ENCODE results near the gene PPARD. TPM values are rescaled to one million over a fixed set of nuclear protein-coding genes. Genes with fewer than 3 reads are reported as not detected.

PPARD gene
- total and polyA plus RNA-seq, 2 of the 13 experiments (the other 11 are each of a cell fraction or from before 2014, with no cell fraction given): 6.1 to 13.3 TPM

DNA sequence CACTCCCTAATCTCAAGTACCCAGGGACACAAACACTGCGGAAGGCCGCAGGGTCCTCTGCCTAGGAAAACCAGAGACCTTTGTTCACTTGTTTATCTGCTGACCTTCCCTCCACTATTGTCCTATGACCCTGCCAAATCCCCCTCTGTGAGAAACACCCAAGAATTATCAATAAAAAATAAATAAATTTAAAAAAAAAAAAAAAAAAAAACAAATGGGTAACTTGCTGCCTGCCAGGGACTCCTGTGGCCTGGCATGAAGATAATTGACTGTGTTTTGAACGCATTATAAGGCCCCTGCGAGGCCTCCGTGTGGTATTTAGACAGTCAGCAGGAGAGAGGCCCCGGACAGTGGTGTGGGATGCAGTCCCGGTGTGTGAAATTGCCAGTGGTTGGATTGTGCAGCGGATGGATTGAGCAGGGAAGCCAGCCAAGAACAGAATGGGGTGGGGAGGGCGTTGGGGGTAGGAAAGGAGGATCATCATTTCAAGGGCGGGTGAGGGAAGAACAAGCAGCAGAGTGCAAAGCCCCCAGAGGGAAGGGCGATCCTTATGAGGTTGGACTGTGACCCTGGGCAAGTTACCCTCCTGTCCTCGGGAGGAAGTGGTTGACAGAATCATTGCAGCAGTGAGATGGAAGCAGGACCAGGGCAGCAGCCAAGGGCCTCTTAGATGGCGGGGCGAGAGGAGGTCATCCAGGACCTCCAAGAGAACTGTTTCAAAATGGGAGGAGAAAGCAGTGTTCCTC, 43.3 kb downstream of the PPARD start (continued):
- TF ChIP-seq SUZ12 (IDR thresholded peaks at IDR 0.05; ENCODE audit: low read depth, low read length): no peak
- TF ChIP-seq GLI4 (CRISPR knock-in tag; IDR thresholded peaks at IDR 0.05; ENCODE audit: borderline replicate concordance): no peak
- TF ChIP-seq, protein P1, sequence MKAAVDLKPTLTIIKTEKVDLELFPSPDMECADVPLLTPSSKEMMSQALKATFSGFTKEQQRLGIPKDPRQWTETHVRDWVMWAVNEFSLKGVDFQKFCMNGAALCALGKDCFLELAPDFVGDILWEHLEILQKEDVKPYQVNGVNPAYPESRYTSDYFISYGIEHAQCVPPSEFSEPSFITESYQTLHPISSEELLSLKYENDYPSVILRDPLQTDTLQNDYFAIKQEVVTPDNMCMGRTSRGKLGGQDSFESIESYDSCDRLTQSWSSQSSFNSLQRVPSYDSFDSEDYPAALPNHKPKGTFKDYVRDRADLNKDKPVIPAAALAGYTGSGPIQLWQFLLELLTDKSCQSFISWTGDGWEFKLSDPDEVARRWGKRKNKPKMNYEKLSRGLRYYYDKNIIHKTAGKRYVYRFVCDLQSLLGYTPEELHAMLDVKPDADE (CRISPR knock-in tag; IDR thresholded peaks at IDR 0.05): no peak
- TF ChIP-seq FOXK1 (CRISPR knock-in tag; IDR thresholded peaks at IDR 0.05; ENCODE audit: borderline replicate concordance, low read depth): no peak
- TF ChIP-seq, protein P2, sequence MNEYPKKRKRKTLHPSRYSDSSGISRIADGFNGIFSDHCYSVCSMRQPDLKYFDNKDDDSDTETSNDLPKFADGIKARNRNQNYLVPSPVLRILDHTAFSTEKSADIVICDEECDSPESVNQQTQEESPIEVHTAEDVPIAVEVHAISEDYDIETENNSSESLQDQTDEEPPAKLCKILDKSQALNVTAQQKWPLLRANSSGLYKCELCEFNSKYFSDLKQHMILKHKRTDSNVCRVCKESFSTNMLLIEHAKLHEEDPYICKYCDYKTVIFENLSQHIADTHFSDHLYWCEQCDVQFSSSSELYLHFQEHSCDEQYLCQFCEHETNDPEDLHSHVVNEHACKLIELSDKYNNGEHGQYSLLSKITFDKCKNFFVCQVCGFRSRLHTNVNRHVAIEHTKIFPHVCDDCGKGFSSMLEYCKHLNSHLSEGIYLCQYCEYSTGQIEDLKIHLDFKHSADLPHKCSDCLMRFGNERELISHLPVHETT (CRISPR knock-in tag; conservative IDR thresholded peaks at IDR 0.05): no peak
- TF ChIP-seq NFE2L2 (IDR thresholded peaks at IDR 0.05; ENCODE audit: low read length): no peak
- TF ChIP-seq, protein P3, sequence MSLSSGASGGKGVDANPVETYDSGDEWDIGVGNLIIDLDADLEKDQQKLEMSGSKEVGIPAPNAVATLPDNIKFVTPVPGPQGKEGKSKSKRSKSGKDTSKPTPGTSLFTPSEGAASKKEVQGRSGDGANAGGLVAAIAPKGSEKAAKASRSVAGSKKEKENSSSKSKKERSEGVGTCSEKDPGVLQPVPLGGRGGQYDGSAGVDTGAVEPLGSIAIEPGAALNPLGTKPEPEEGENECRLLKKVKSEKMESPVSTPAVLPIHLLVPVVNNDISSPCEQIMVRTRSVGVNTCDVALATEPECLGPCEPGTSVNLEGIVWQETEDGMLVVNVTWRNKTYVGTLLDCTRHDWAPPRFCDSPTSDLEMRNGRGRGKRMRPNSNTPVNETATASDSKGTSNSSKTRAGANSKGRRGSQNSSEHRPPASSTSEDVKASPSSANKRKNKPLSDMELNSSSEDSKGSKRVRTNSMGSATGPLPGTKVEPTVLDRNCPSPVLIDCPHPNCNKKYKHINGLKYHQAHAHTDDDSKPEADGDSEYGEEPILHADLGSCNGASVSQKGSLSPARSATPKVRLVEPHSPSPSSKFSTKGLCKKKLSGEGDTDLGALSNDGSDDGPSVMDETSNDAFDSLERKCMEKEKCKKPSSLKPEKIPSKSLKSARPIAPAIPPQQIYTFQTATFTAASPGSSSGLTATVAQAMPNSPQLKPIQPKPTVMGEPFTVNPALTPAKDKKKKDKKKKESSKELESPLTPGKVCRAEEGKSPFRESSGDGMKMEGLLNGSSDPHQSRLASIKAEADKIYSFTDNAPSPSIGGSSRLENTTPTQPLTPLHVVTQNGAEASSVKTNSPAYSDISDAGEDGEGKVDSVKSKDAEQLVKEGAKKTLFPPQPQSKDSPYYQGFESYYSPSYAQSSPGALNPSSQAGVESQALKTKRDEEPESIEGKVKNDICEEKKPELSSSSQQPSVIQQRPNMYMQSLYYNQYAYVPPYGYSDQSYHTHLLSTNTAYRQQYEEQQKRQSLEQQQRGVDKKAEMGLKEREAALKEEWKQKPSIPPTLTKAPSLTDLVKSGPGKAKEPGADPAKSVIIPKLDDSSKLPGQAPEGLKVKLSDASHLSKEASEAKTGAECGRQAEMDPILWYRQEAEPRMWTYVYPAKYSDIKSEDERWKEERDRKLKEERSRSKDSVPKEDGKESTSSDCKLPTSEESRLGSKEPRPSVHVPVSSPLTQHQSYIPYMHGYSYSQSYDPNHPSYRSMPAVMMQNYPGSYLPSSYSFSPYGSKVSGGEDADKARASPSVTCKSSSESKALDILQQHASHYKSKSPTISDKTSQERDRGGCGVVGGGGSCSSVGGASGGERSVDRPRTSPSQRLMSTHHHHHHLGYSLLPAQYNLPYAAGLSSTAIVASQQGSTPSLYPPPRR (CRISPR knock-in tag; IDR thresholded peaks at IDR 0.05; ENCODE audit: borderline replicate concordance): peak; percentile 59; the same call in 1 of the 2 replicates
- TF ChIP-seq, protein P4, sequence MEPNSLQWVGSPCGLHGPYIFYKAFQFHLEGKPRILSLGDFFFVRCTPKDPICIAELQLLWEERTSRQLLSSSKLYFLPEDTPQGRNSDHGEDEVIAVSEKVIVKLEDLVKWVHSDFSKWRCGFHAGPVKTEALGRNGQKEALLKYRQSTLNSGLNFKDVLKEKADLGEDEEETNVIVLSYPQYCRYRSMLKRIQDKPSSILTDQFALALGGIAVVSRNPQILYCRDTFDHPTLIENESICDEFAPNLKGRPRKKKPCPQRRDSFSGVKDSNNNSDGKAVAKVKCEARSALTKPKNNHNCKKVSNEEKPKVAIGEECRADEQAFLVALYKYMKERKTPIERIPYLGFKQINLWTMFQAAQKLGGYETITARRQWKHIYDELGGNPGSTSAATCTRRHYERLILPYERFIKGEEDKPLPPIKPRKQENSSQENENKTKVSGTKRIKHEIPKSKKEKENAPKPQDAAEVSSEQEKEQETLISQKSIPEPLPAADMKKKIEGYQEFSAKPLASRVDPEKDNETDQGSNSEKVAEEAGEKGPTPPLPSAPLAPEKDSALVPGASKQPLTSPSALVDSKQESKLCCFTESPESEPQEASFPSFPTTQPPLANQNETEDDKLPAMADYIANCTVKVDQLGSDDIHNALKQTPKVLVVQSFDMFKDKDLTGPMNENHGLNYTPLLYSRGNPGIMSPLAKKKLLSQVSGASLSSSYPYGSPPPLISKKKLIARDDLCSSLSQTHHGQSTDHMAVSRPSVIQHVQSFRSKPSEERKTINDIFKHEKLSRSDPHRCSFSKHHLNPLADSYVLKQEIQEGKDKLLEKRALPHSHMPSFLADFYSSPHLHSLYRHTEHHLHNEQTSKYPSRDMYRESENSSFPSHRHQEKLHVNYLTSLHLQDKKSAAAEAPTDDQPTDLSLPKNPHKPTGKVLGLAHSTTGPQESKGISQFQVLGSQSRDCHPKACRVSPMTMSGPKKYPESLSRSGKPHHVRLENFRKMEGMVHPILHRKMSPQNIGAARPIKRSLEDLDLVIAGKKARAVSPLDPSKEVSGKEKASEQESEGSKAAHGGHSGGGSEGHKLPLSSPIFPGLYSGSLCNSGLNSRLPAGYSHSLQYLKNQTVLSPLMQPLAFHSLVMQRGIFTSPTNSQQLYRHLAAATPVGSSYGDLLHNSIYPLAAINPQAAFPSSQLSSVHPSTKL (CRISPR knock-in tag; IDR thresholded peaks at IDR 0.05): peak; percentile 42
- TF ChIP-seq HNRNPK (IDR thresholded peaks at IDR 0.05; ENCODE audit: low read depth, low read length, poor library complexity, severe bottlenecking): no peak
- 0 out of 2 replicates have a peak, but pooled peaks have one; percentile 11 for TF ChIP-seq LCORL (IDR thresholded peaks at IDR 0.05)
- no peak for TF ChIP-seq LCORL (CRISPR knock-in tag; IDR thresholded peaks at IDR 0.05)
- TF ChIP-seq RAD51 (IDR thresholded peaks at IDR 0.05; ENCODE audit: borderline replicate concordance): no peak
- TF ChIP-seq, protein P5, sequence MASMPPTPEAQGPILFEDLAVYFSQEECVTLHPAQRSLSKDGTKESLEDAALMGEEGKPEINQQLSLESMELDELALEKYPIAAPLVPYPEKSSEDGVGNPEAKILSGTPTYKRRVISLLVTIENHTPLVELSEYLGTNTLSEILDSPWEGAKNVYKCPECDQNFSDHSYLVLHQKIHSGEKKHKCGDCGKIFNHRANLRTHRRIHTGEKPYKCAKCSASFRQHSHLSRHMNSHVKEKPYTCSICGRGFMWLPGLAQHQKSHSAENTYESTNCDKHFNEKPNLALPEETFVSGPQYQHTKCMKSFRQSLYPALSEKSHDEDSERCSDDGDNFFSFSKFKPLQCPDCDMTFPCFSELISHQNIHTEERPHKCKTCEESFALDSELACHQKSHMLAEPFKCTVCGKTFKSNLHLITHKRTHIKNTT (CRISPR knock-in tag; IDR thresholded peaks at IDR 0.05): no peak
- TF ChIP-seq, protein P6, sequence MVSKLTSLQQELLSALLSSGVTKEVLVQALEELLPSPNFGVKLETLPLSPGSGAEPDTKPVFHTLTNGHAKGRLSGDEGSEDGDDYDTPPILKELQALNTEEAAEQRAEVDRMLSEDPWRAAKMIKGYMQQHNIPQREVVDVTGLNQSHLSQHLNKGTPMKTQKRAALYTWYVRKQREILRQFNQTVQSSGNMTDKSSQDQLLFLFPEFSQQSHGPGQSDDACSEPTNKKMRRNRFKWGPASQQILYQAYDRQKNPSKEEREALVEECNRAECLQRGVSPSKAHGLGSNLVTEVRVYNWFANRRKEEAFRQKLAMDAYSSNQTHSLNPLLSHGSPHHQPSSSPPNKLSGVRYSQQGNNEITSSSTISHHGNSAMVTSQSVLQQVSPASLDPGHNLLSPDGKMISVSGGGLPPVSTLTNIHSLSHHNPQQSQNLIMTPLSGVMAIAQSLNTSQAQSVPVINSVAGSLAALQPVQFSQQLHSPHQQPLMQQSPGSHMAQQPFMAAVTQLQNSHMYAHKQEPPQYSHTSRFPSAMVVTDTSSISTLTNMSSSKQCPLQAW (CRISPR knock-in tag; IDR thresholded peaks at IDR 0.05): 0 out of 2 replicates have a peak, but pooled peaks have one; percentile 32

Data from HepG2 (cell line).